ENCODE measurements around the gene DYNC1I1. TPM values are rescaled to one million over a fixed set of nuclear protein-coding genes. Genes with fewer than 3 reads are reported as not detected.

DYNC1I1 gene
- total RNA-seq, 1 donor from 2014 or later, result 1.6 TPM

- H3K4me3 Mint-ChIP-seq (ENCODE audit: low read depth), result no peak overlapping the region
- no peak overlapping the region for H3K27ac Mint-ChIP-seq
- no peaks in the 10 kb centered on the region for H3K9me3 Mint-ChIP-seq (ENCODE audit: low read depth)
- H3K27me3 Mint-ChIP-seq, result no peaks in the 10 kb centered on the region
- peaks cover 24% of the 10 kb centered on the region for H3K4me1 Mint-ChIP-seq (ENCODE audit: low read depth)
- H3K36me3 Mint-ChIP-seq (ENCODE audit: insufficient read depth), result no peaks in the 10 kb centered on the region
- DNase-seq (ENCODE audit: low spot score, unreplicated experiment), result no peak
- TF ChIP-seq, protein P1, sequence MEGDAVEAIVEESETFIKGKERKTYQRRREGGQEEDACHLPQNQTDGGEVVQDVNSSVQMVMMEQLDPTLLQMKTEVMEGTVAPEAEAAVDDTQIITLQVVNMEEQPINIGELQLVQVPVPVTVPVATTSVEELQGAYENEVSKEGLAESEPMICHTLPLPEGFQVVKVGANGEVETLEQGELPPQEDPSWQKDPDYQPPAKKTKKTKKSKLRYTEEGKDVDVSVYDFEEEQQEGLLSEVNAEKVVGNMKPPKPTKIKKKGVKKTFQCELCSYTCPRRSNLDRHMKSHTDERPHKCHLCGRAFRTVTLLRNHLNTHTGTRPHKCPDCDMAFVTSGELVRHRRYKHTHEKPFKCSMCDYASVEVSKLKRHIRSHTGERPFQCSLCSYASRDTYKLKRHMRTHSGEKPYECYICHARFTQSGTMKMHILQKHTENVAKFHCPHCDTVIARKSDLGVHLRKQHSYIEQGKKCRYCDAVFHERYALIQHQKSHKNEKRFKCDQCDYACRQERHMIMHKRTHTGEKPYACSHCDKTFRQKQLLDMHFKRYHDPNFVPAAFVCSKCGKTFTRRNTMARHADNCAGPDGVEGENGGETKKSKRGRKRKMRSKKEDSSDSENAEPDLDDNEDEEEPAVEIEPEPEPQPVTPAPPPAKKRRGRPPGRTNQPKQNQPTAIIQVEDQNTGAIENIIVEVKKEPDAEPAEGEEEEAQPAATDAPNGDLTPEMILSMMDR (IDR thresholded peaks at IDR 0.05; ENCODE audit: unreplicated experiment), result no peak
Observed at GRCh38 chr7:95845007-95845406, 72.7 kb downstream of the DYNC1I1 start.

DNA sequence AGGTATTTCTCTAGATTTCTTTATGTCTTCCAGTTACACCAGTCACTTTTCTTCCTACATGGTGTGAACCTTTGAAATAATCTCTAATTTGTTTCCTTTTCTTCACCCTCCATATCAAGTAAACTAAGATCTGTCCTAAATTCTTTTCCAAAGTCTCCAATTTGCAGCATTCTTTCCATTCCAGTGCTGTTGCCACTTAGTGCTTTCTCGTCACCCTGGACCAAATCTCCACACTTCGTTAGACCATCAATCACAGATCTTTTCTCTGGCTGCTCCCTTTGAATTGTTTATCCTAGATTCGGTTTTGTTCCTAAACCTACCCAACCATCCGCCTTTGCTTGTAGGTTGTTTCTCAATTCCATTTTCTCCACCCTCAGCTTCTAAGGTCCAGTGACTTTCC, 74.7 kb downstream of the DYNC1I1 start:
- Mint-ChIP-seq H3K36me3 (ENCODE audit: insufficient read depth) (no peaks in the 10 kb centered on the region), H3K9me3 (ENCODE audit: low read depth) (no peaks in the 10 kb centered on the region), H3K4me1 (ENCODE audit: low read depth) (peaks cover 20% of the 10 kb centered on the region), H3K4me3 (ENCODE audit: low read depth) (no peak overlapping the region), H3K27ac (no peak overlapping the region), H3K27me3 (no peaks in the 10 kb centered on the region)
- TF ChIP-seq, protein P1 (IDR thresholded peaks at IDR 0.05; ENCODE audit: unreplicated experiment), result no peak
- DNase-seq (ENCODE audit: low spot score, unreplicated experiment), result no peak

DNA sequence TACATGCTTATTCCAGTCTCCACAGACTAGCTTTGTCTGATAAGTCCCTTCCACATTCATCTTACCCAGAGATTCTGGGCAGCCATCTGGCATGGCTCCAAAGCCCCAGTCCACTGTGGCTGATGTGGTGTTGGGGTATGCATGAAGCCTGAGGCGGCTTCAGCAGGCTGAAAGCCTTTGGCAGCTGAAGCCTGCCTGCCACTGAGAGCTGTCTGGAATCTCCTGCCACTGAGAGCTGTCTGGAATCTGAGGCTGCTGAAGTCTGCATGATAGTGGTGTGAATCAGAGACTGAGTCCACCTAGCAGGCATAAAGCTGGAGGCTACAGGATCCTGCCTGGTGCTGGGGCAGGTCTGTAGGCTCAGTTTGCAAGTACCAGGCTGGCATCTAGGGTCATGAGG, 87.1 kb downstream of the DYNC1I1 start:
- no peak for DNase-seq (ENCODE audit: low spot score, unreplicated experiment)
- H3K27ac Mint-ChIP-seq, result no peak overlapping the region
- no peak overlapping the region for H3K4me3 Mint-ChIP-seq (ENCODE audit: low read depth)
- TF ChIP-seq, protein P1 (IDR thresholded peaks at IDR 0.05; ENCODE audit: unreplicated experiment), result no peak
- no peaks in the 10 kb centered on the region for H3K36me3 Mint-ChIP-seq (ENCODE audit: insufficient read depth)
- H3K27me3 Mint-ChIP-seq, result no peaks in the 10 kb centered on the region
- H3K9me3 Mint-ChIP-seq (ENCODE audit: low read depth), result no peaks in the 10 kb centered on the region
- H3K4me1 Mint-ChIP-seq (ENCODE audit: low read depth), result peaks cover 3% of the 10 kb centered on the region

DNA sequence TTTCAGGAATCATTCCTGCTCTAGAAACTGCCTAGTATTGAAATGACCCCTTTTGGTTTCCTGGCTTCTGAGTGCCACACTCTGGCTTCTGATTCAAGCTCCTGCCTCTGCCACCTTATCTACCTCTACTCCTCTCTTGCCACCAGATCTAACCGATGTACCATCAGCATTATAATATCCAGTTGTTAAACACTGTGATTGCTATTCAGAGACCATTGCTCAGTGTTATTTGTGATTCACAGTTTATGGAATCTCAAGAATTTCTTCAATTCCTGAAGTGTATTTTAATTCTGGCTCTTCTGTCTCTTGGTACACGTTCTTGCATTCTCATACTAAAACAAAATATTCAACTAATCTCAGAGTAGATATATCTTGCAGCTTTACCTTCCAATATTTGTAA, 88.7 kb downstream of the DYNC1I1 start:
- H3K27ac Mint-ChIP-seq, result no peak overlapping the region
- DNase-seq (ENCODE audit: low spot score, unreplicated experiment), result no peak
- TF ChIP-seq, protein P1 (IDR thresholded peaks at IDR 0.05; ENCODE audit: unreplicated experiment), result no peak
- no peaks in the 10 kb centered on the region for H3K36me3 Mint-ChIP-seq (ENCODE audit: insufficient read depth)
- H3K4me1 Mint-ChIP-seq (ENCODE audit: low read depth), result no peaks in the 10 kb centered on the region
- H3K27me3 Mint-ChIP-seq, result no peaks in the 10 kb centered on the region
- H3K4me3 Mint-ChIP-seq (ENCODE audit: low read depth), result no peak overlapping the region
- H3K9me3 Mint-ChIP-seq (ENCODE audit: low read depth), result no peaks in the 10 kb centered on the region

GRCh38 chr7:95863623-95864022, 91.3 kb downstream of the DYNC1I1 start:
- Mint-ChIP-seq H3K36me3 (ENCODE audit: insufficient read depth) (no peaks in the 10 kb centered on the region), H3K27me3 (no peaks in the 10 kb centered on the region), H3K27ac (no peak overlapping the region), H3K9me3 (ENCODE audit: low read depth) (no peaks in the 10 kb centered on the region), H3K4me3 (ENCODE audit: low read depth) (no peak overlapping the region), H3K4me1 (ENCODE audit: low read depth) (no peaks in the 10 kb centered on the region)
- DNase-seq (ENCODE audit: low spot score, unreplicated experiment), result no peak
- TF ChIP-seq, protein P1 (IDR thresholded peaks at IDR 0.05; ENCODE audit: unreplicated experiment), result no peak
